ENCODE measurements around the gene TBC1D24. TPM values are rescaled to one million over a fixed set of nuclear protein-coding genes. Genes with fewer than 3 reads are reported as not detected.

The TBC1D24 gene
- total RNA-seq, 1 donor from 2014 or later, result 7.8 TPM

DNA sequence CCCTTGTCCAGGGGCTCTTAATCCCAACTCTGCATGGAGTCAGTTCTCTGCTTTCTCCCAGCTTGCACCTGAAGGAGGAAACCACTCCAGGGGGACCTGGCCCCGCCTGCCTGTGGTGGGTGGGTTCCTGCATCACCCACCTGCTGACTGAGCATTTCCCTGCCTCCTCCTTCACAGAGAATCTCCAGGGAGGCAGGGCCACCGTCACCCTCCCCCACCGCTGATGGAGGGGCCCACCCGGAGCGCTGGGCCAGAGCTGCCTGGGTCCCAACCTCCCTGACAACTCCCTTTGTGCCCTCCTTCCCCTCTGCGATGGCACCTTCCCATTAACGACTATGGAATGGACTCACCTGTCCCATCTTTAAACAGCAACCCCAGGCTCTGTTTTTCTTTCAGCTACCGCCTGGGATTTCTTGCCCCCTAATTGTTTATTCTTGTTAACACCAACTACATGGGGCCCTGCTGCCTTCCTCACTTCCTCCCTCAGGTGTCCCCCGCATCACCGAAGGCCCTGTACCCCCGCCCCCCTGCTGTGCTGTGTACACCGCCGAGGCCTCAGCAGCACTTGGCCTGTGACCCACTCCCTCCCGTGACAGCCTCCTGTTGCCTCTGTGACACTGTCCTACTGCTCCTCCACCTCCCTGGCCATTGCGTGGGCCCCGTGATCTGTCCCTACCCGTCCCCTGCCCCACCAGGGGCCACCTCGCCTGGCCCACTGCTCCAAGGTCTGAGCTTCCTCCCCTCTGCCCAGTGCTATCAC is 15.9 kb upstream of the TBC1D24 start:
- peaks cover 9 to 18% (median 12%) of the 10 kb centered on the region in 3 donors for H3K4me1 ChIP-seq (ENCODE audit: control insufficient read depth in 3 of 3, insufficient read depth in 3 of 3, low read length in 3 of 3)
- H3K27me3 ChIP-seq (ENCODE audit: control insufficient read depth in 3 of 3, insufficient read depth in 3 of 3, low read length in 3 of 3), result no peaks in the 10 kb centered on the region
- peak overlapping the region; percentile 72 to 89 (median 82) for H3K9ac ChIP-seq (ENCODE audit: low read depth in 1 of 3, low read length in 3 of 3)
- peak overlapping the region; percentile 80 to 87 (median 82) for H3K4me3 ChIP-seq (ENCODE audit: low read length in 3 of 3)
- H3K27ac ChIP-seq (ENCODE audit: low read depth, low read length), result no peak overlapping the region
- H3K36me3 ChIP-seq (ENCODE audit: control insufficient read depth in 3 of 3, insufficient read depth in 3 of 3, low read length in 3 of 3), result peaks cover 8% of the 10 kb centered on the region in 3 donors
- no peaks in the 10 kb centered on the region for H3K9me3 ChIP-seq (ENCODE audit: control insufficient read depth in 3 of 3, low read length in 3 of 3)

DNA sequence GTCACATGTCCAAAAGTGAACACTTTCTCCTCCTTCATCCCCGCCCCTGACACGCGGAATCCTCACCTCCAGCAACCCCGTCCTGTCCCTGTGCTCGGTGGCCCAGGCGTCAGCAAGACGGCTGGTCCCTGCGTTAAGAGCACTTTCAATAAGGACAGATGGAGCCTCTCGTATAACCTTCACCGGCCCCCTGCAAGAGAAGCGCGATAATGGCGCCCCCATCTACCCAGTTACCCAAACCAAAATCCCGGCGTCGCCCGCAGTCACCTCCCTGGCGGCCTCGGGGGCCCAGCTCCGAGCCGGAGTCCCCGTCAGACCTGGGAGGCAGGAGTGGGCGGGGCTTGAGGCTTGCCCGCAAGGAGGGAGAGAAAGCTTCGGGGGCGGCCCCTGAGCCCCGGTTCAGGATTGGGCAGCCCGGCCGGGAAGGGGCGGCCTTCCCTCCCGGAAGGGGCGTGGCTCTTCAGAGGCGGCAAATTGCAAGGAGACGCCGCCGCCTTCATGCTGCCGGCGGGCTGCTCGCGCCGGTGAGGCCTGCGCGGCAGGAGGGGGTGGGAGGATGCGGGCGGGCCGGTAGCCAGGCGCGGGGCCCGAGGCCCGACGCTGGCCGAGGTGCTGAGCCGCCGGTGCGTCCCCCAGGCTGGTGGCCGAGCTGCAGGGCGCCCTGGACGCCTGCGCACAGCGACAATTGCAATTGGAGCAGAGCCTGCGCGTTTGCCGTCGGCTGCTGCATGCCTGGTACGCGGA is 15.1 kb upstream of the TBC1D24 start, which contains the start of gene TEDC2:
Gene TEDC2 (plus strand): TSS at position 463 of the 744 bp plus-strand sequence. CDS start 36 bp downstream, at position 499.
- no peaks in the 10 kb centered on the region for H3K9me3 ChIP-seq (ENCODE audit: control insufficient read depth in 3 of 3, low read length in 3 of 3)
- no peaks in the 10 kb centered on the region for H3K27me3 ChIP-seq (ENCODE audit: control insufficient read depth in 3 of 3, insufficient read depth in 3 of 3, low read length in 3 of 3)
- peak within 1 kb of the TSS; percentile 80 to 87 (median 82) for H3K4me3 ChIP-seq (ENCODE audit: low read length in 3 of 3)
- H3K9ac ChIP-seq (ENCODE audit: low read depth in 1 of 3, low read length in 3 of 3), result peak within 1 kb of the TSS; percentile 72 to 89 (median 82)
- peaks cover 9 to 18% (median 12%) of the 10 kb centered on the region in 3 donors for H3K4me1 ChIP-seq (ENCODE audit: control insufficient read depth in 3 of 3, insufficient read depth in 3 of 3, low read length in 3 of 3)
- H3K27ac ChIP-seq (ENCODE audit: low read depth, low read length), result no peak within 1 kb of the TSS
- peaks cover 8% of the 10 kb centered on the region in 3 donors for H3K36me3 ChIP-seq (ENCODE audit: control insufficient read depth in 3 of 3, insufficient read depth in 3 of 3, low read length in 3 of 3)

DNA sequence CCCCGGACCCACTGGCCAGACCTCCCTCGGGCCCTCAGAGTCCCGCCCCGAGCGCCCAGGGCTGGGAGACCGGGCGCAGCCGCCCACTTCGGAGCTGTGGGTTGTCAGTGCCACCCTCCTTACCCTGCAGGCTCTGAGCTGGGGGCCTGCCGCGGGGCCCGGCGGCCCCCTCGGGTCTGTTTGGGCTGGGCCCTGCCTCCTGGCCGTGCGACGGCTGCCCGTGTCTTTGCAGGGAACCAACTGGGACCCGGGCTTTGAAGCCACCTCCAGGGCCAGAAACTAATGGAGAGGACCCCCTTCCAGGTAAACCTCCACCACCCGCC is 14.6 kb upstream of the TBC1D24 start:
- H3K4me3 ChIP-seq (ENCODE audit: low read length in 3 of 3), result peak overlapping the region in 2 of 3 donors; percentile 43 to 52
- H3K36me3 ChIP-seq (ENCODE audit: control insufficient read depth in 3 of 3, insufficient read depth in 3 of 3, low read length in 3 of 3), result peaks cover 8% of the 10 kb centered on the region in 3 donors
- H3K27ac ChIP-seq (ENCODE audit: low read depth, low read length), result no peak overlapping the region
- peaks cover 9 to 18% (median 12%) of the 10 kb centered on the region in 3 donors for H3K4me1 ChIP-seq (ENCODE audit: control insufficient read depth in 3 of 3, insufficient read depth in 3 of 3, low read length in 3 of 3)
- no peaks in the 10 kb centered on the region for H3K9me3 ChIP-seq (ENCODE audit: control insufficient read depth in 3 of 3, low read length in 3 of 3)
- no peak overlapping the region for H3K9ac ChIP-seq (ENCODE audit: low read depth in 1 of 3, low read length in 3 of 3)
- H3K27me3 ChIP-seq (ENCODE audit: control insufficient read depth in 3 of 3, insufficient read depth in 3 of 3, low read length in 3 of 3), result no peaks in the 10 kb centered on the region

DNA sequence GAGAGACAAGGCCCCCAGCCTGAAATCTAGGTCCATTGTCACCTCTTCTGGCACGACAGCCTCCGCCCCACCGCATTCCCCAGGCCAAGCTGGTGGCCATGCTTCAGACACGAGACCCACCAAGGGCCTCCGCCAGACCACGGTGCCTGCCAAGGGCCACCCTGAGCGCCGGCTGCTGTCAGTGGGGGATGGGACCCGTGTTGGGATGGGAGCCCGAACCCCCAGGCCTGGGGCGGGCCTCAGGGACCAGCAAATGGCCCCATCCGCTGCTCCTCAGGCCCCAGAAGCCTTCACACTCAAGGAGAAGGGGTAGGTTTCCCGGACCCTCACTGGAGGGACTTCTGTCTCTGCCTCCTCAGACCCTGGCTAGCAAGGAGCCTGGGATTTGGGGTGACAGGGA is 14.0 kb upstream of the TBC1D24 start:
- H3K27me3 ChIP-seq (ENCODE audit: control insufficient read depth in 3 of 3, insufficient read depth in 3 of 3, low read length in 3 of 3), result no peaks in the 10 kb centered on the region
- H3K36me3 ChIP-seq (ENCODE audit: control insufficient read depth in 3 of 3, insufficient read depth in 3 of 3, low read length in 3 of 3), result peaks cover 8% of the 10 kb centered on the region in 3 donors
- H3K27ac ChIP-seq (ENCODE audit: low read depth, low read length), result no peak overlapping the region
- H3K4me3 ChIP-seq (ENCODE audit: low read length in 3 of 3), result no peak overlapping the region
- no peaks in the 10 kb centered on the region for H3K9me3 ChIP-seq (ENCODE audit: control insufficient read depth in 3 of 3, low read length in 3 of 3)
- peaks cover 9 to 18% (median 12%) of the 10 kb centered on the region in 3 donors for H3K4me1 ChIP-seq (ENCODE audit: control insufficient read depth in 3 of 3, insufficient read depth in 3 of 3, low read length in 3 of 3)
- H3K9ac ChIP-seq (ENCODE audit: low read depth in 1 of 3, low read length in 3 of 3), result no peak overlapping the region

DNA sequence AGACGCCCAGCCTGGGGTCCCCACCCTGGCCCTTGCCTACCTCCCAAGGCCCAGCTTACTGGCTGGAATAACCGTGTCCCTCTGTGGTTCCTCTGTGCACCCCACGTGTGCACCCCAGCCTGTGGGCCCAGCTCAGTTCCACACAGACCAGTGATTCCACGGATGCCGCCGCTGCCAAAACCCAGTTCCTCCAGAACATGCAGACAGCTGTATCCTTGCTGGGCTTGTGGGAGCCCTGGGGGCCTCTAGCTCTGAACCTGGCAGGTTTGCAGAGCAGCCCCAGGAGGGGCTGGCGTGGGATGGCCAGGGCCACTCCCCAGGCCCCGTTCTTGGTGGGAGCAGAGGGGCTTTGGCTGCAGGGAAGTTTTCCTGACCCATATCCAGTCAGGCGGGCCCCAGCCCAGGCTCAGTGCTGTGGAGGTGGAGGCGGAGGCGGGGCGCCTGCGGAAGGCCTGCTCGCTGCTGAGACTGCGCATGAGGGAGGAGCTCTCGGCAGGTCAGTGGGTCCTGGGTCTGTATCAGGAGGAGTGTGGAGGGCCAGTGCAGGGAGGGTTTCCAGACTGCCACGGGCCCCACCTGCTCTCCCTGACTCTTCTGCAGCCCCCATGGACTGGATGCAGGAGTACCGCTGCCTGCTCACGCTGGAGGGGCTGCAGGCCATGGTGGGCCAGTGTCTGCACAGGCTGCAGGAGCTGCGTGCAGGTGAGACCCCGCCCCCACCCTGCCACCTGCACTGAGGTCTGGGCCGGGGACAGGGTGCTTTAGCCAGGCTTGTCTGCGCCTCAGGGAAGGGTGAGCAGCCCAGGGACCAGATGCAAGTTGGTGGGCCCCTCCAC is 12.7 kb upstream of the TBC1D24 start:
- no peaks in the 10 kb centered on the region for H3K9me3 ChIP-seq (ENCODE audit: control insufficient read depth in 3 of 3, low read length in 3 of 3)

DNA sequence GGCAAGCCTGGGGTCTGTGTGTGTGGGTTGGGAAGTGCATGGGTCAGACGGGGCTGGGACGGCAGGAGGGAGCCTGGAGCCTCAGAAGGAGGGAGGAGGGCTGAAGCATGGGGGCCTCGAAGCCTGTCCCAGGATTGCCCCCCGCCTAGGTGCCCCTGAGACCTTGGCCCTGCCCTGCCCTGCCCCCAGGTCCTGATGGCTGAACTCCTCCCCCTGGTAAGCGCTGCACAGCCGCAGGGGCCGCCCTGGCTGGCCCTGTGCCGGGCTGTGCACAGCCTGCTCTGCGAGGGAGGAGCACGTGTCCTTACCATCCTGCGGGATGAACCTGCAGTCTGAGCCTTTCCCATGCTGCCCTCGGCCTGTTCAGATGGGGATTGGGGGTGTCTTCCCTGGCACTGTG is 10.6 kb upstream of the TBC1D24 start:
- no peaks in the 10 kb centered on the region for H3K36me3 ChIP-seq (ENCODE audit: control insufficient read depth in 3 of 3, insufficient read depth in 3 of 3, low read length in 3 of 3)
- H3K4me3 ChIP-seq (ENCODE audit: low read length in 3 of 3), result no peak overlapping the region
- peaks cover 15 to 31% (median 25%) of the 10 kb centered on the region in 3 donors for H3K4me1 ChIP-seq (ENCODE audit: control insufficient read depth in 3 of 3, insufficient read depth in 3 of 3, low read length in 3 of 3)
- no peak overlapping the region for H3K9ac ChIP-seq (ENCODE audit: low read depth in 1 of 3, low read length in 3 of 3)
- H3K27ac ChIP-seq (ENCODE audit: low read depth, low read length), result no peak overlapping the region
- H3K27me3 ChIP-seq (ENCODE audit: control insufficient read depth in 3 of 3, insufficient read depth in 3 of 3, low read length in 3 of 3), result peaks cover 0 to 7% (median 3%) of the 10 kb centered on the region in 3 donors
- H3K9me3 ChIP-seq (ENCODE audit: control insufficient read depth in 3 of 3, low read length in 3 of 3), result no peaks in the 10 kb centered on the region

More for the DNA sequence above, 12.7 kb upstream of the TBC1D24 start:
- peaks cover 0 to 1% (median 0%) of the 10 kb centered on the region in 3 donors for H3K36me3 ChIP-seq (ENCODE audit: control insufficient read depth in 3 of 3, insufficient read depth in 3 of 3, low read length in 3 of 3)
- no peak overlapping the region for H3K9ac ChIP-seq (ENCODE audit: low read depth in 1 of 3, low read length in 3 of 3)
- H3K4me1 ChIP-seq (ENCODE audit: control insufficient read depth in 3 of 3, insufficient read depth in 3 of 3, low read length in 3 of 3), result peaks cover 9 to 20% (median 14%) of the 10 kb centered on the region in 3 donors
- no peak overlapping the region for H3K4me3 ChIP-seq (ENCODE audit: low read length in 3 of 3)
- no peaks in the 10 kb centered on the region for H3K27me3 ChIP-seq (ENCODE audit: control insufficient read depth in 3 of 3, insufficient read depth in 3 of 3, low read length in 3 of 3)
- no peak overlapping the region for H3K27ac ChIP-seq (ENCODE audit: low read depth, low read length)

DNA sequence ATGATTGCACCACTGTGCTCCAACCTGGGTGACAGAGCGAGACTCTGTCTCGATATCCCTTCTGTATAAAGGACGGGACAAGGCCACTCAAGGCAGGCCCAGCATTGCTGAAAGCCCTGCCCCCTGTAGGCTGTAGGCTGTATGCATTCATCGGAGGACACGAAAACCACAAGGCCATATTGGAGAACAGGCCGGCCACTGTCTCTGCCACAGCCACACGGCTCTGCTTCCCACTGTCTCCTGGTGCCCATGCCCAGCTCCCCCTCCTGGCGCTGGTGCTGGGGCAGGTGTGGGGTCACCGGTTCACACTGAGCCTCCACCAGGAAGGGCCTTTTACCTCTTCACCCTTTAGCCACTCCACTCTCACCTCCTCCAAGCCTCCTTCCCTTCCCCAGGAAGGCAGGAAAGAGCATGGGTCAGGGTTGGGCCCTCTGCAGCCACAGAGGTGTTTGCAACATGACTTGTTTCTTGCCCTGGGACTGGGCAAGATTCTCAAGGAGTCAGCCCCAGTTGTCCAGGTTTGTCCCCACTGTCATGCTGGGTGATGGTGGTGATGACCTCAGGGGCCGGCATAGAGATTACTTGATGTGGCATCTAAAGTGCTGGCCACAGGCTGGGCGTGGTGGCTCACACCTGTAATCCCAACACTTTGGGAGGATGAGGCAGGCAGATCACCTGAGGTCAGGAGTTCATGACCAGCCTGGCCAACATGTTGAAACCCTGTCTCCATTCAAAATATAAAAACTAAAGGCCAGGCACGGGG is 9.1 kb upstream of the TBC1D24 start:
- no peak overlapping the region for H3K27ac ChIP-seq (ENCODE audit: low read depth, low read length)
- H3K36me3 ChIP-seq (ENCODE audit: control insufficient read depth in 3 of 3, insufficient read depth in 3 of 3, low read length in 3 of 3), result no peaks in the 10 kb centered on the region
- no peak overlapping the region for H3K9ac ChIP-seq (ENCODE audit: low read depth in 1 of 3, low read length in 3 of 3)

DNA sequence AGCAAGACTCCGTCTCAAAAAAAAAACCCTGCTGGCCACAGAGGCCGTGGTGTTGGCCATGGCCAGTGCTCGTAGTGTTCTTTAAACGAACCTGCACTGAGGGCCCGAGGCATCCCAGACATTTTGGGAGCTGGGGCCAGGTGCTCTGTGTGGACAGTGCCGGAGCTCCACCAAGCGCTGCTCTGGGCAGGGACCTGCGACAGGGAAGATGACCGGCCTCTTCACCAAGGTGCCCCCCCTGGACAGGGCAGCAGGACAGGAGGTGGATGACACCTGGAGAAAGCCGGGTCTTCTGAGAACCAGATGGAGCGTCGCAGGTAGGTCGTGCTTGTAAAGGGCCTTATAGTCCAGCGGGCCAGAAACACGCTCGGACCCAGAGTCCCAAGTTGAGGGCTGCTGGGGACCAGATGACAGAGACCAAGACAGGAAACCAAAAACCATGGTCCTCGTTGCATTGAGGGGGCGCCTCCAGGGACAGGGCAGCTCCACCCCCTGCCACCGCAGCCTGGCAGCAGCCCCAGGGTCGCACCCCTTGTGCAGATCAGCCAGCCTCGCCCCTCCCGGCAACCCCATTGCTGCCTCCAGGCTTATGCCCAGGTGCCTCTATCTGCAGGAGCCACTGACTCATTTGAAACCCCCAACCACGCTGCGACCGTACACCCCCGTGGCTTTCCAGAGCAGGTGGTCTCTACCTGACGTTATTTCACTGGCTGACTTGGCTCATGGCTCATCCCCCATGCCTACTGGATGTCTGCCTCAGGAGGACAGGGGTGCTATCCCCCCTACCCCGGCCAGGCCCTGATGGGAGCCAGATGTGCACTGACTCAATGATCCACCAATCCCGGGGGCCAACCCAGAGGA is 8.0 kb upstream of the TBC1D24 start:
- Histone ChIP-seq H3K9ac (ENCODE audit: low read depth in 1 of 3, low read length in 3 of 3) (peak overlapping the region; percentile 33 to 74 (median 45)), H3K27me3 (ENCODE audit: control insufficient read depth in 3 of 3, insufficient read depth in 3 of 3, low read length in 3 of 3) (peaks cover 11 to 28% (median 18%) of the 10 kb centered on the region in 3 donors), H3K27ac (ENCODE audit: low read depth, low read length) (no peak overlapping the region), H3K36me3 (ENCODE audit: control insufficient read depth in 3 of 3, insufficient read depth in 3 of 3, low read length in 3 of 3) (no peaks in the 10 kb centered on the region), H3K4me1 (ENCODE audit: control insufficient read depth in 3 of 3, insufficient read depth in 3 of 3, low read length in 3 of 3) (peaks cover 20 to 40% (median 32%) of the 10 kb centered on the region in 3 donors), H3K9me3 (ENCODE audit: control insufficient read depth in 3 of 3, low read length in 3 of 3) (no peaks in the 10 kb centered on the region), H3K4me3 (ENCODE audit: low read length in 3 of 3) (peak overlapping the region in 2 of 3 donors; percentile 60 to 67)

More for the DNA sequence above, 9.1 kb upstream of the TBC1D24 start:
- Histone ChIP-seq H3K27me3 (ENCODE audit: control insufficient read depth in 3 of 3, insufficient read depth in 3 of 3, low read length in 3 of 3) (peaks cover 7 to 22% (median 16%) of the 10 kb centered on the region in 3 donors), H3K4me3 (ENCODE audit: low read length in 3 of 3) (no peak overlapping the region), H3K4me1 (ENCODE audit: control insufficient read depth in 3 of 3, insufficient read depth in 3 of 3, low read length in 3 of 3) (peaks cover 20 to 34% (median 31%) of the 10 kb centered on the region in 3 donors), H3K9me3 (ENCODE audit: control insufficient read depth in 3 of 3, low read length in 3 of 3) (no peaks in the 10 kb centered on the region)

Data from skeletal muscle tissue (tissue), 4 donors.